ENCODE results near the gene BPIFA2. TPM values are rescaled to one million over a fixed set of nuclear protein-coding genes. Genes with fewer than 3 reads are reported as not detected.

The BPIFA2 gene
- total and polyA plus RNA-seq, 12 donors: not detected

- no peak for DNase-seq
- ATAC-seq: no peak
- peaks cover 0 to 37% (median 11%) of the 10 kb centered on the region in 11 donors for H3K9me3 ChIP-seq
- no peak for TF ChIP-seq CTCF (IDR thresholded peaks at IDR 0.05)
- H3K36me3 ChIP-seq: no peaks in the 10 kb centered on the region
- peaks cover 0 to 5% (median 0%) of the 10 kb centered on the region in 7 donors for H3K27me3 ChIP-seq
- 56 to 62% methylated on average over 7 of the region's 7 CpGs for WGBS, 2 donors
- intact Hi-C loops (cut with DNase I): no loop called here
- no peak overlapping the region for H3K4me3 ChIP-seq
- no peak overlapping the region for H3K27ac ChIP-seq
- H3K4me1 ChIP-seq: no peaks in the 10 kb centered on the region
Measured at GRCh38 chr20:33172781-33173180, 4.8 kb downstream of the BPIFA2 start.

- DNase-seq (no peak), ATAC-seq (no peak)
- Histone ChIP-seq H3K4me3 (no peak overlapping the region), H3K4me1 (no peaks in the 10 kb centered on the region), H3K27ac (no peak overlapping the region), H3K27me3 (peaks cover 0 to 5% (median 0%) of the 10 kb centered on the region in 7 donors), H3K36me3 (no peaks in the 10 kb centered on the region), H3K9me3 (peaks cover 0 to 18% (median 5%) of the 10 kb centered on the region in 11 donors)
- intact Hi-C loops (cut with DNase I): no loop called here
- TF ChIP-seq CTCF (IDR thresholded peaks at IDR 0.05): no peak
- 87 to 91% methylated on average over 3 of the region's 3 CpGs for WGBS, 2 donors
Measured at GRCh38 chr20:33175123-33175522, 7.2 kb downstream of the BPIFA2 start.

- Histone ChIP-seq H3K4me1 (no peaks in the 10 kb centered on the region), H3K9me3 (peaks cover 0 to 8% (median 0%) of the 10 kb centered on the region in 11 donors), H3K27ac (no peak overlapping the region), H3K27me3 (peaks cover 0 to 5% (median 0%) of the 10 kb centered on the region in 7 donors), H3K4me3 (no peak overlapping the region), H3K36me3 (no peaks in the 10 kb centered on the region)
- intact Hi-C loops (cut with DNase I): no loop called here
- 69 to 82% methylated on average over 3 of the region's 3 CpGs for WGBS, 2 donors
- TF ChIP-seq CTCF (IDR thresholded peaks at IDR 0.05): no peak
- no peak for DNase-seq
- no peak for ATAC-seq
Measured at GRCh38 chr20:33176101-33176500, 8.1 kb downstream of the BPIFA2 start.

- DNase-seq (no peak), ATAC-seq (no peak)
- Histone ChIP-seq H3K27ac (no peak overlapping the region), H3K9me3 (no peaks in the 10 kb centered on the region), H3K36me3 (no peaks in the 10 kb centered on the region), H3K4me1 (no peaks in the 10 kb centered on the region), H3K4me3 (no peak overlapping the region), H3K27me3 (peaks cover 0 to 5% (median 0%) of the 10 kb centered on the region in 7 donors)
- intact Hi-C loops (cut with DNase I): no loop called here
- WGBS, 2 donors: 55 to 61% methylated on average over 9 of the region's 9 CpGs
- no peak for TF ChIP-seq CTCF (IDR thresholded peaks at IDR 0.05)
Measured at GRCh38 chr20:33177866-33178265, 9.9 kb downstream of the BPIFA2 start.

Data from heart right ventricle (tissue), 16 donors.